ENCODE measurements around the gene CCNQ.

CCNQ gene

DNA sequence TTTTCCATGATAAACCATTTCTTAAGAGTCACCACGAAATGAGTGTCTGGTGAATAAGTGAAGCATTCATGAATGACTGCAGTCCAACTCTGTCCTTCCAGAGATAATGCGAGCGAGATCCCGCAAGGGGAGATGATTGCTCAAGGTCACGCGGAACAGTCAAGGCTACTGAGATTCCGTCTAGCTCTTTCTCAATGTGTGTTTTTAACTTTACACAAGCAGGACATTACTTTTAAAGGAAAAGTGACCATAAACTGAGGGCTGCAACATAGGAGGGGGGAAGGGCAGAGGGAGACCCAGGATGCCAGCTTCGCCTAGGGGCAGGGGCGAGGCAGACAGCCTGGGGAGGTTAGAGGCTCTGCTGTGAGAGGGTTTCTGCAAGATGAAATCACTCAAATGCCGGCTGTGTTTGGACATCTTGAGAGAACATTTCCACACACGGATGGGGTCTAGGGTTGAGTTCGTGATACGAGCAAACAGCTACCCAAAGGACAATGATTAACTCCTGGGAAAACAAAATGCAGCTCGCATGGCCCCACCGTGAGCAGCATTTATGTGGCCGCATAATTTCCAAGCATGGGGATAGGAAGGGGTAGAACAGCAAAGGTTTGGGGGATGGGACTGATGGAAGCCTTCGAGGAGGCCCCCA, 23.8 kb upstream of the CCNQ start (continued):
- TF ChIP-seq, protein P1, sequence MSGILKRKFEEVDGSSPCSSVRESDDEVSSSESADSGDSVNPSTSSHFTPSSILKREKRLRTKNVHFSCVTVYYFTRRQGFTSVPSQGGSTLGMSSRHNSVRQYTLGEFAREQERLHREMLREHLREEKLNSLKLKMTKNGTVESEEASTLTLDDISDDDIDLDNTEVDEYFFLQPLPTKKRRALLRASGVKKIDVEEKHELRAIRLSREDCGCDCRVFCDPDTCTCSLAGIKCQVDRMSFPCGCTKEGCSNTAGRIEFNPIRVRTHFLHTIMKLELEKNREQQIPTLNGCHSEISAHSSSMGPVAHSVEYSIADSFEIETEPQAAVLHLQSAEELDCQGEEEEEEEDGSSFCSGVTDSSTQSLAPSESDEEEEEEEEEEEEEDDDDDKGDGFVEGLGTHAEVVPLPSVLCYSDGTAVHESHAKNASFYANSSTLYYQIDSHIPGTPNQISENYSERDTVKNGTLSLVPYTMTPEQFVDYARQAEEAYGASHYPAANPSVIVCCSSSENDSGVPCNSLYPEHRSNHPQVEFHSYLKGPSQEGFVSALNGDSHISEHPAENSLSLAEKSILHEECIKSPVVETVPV (CRISPR knock-in tag; IDR thresholded peaks at IDR 0.05), result no peak
- TF ChIP-seq, protein P2, sequence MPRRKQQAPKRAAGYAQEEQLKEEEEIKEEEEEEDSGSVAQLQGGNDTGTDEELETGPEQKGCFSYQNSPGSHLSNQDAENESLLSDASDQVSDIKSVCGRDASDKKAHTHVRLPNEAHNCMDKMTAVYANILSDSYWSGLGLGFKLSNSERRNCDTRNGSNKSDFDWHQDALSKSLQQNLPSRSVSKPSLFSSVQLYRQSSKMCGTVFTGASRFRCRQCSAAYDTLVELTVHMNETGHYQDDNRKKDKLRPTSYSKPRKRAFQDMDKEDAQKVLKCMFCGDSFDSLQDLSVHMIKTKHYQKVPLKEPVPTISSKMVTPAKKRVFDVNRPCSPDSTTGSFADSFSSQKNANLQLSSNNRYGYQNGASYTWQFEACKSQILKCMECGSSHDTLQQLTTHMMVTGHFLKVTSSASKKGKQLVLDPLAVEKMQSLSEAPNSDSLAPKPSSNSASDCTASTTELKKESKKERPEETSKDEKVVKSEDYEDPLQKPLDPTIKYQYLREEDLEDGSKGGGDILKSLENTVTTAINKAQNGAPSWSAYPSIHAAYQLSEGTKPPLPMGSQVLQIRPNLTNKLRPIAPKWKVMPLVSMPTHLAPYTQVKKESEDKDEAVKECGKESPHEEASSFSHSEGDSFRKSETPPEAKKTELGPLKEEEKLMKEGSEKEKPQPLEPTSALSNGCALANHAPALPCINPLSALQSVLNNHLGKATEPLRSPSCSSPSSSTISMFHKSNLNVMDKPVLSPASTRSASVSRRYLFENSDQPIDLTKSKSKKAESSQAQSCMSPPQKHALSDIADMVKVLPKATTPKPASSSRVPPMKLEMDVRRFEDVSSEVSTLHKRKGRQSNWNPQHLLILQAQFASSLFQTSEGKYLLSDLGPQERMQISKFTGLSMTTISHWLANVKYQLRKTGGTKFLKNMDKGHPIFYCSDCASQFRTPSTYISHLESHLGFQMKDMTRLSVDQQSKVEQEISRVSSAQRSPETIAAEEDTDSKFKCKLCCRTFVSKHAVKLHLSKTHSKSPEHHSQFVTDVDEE (CRISPR knock-in tag; IDR thresholded peaks at IDR 0.05), result no peak
- no peak for TF ChIP-seq ZFP3 (CRISPR knock-in tag; IDR thresholded peaks at IDR 0.05)

DNA sequence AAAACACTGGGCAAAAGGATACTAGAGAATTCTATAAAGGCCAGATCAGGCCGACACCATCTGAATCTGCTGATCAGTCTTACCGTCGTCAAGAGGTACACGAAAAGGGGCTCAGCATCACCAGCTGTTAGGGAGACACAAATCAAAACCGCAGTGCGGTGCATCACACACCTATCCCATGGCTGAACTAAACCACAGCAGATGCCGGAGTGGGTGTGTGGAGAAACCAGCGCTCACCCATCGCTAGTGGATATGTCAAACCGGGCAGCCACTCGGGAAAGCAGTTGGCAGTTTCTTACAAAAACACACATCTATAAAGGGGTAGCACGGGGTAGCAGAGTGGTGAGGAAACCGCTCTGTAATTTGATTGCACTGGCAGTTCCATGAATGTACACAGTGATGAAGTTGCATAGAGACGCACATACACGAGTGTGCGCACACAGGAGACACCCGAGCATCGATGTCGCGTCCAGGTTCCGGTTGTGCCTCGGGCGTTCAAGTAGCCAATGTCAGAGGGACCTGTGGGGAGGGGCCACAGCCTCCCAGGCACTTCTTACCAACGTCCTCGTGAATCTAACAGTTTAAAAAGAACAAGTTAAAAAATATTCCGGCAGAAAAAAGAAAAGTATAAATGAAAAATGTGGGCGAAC, 23.1 kb upstream of the CCNQ start:
- no peak for ATAC-seq
- TF ChIP-seq RARB (CRISPR knock-in tag; IDR thresholded peaks at IDR 0.05), result no peak
- TF ChIP-seq TCF4 (CRISPR knock-in tag; IDR thresholded peaks at IDR 0.05; ENCODE audit: borderline replicate concordance), result no peak
- TF ChIP-seq OSR1 (CRISPR knock-in tag; IDR thresholded peaks at IDR 0.05), result no peak
- TF ChIP-seq ESRRG (CRISPR knock-in tag; IDR thresholded peaks at IDR 0.05), result no peak
- TF ChIP-seq, protein P3, sequence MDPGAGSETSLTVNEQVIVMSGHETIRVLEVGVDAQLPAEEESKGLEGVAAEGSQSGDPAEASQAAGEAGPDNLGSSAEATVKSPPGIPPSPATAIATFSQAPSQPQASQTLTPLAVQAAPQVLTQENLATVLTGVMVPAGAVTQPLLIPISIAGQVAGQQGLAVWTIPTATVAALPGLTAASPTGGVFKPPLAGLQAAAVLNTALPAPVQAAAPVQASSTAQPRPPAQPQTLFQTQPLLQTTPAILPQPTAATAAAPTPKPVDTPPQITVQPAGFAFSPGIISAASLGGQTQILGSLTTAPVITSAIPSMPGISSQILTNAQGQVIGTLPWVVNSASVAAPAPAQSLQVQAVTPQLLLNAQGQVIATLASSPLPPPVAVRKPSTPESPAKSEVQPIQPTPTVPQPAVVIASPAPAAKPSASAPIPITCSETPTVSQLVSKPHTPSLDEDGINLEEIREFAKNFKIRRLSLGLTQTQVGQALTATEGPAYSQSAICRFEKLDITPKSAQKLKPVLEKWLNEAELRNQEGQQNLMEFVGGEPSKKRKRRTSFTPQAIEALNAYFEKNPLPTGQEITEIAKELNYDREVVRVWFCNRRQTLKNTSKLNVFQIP (CRISPR knock-in tag; IDR thresholded peaks at IDR 0.05; ENCODE audit: borderline replicate concordance, low read depth), result no peak
- no peak for TF ChIP-seq TOX (CRISPR knock-in tag; IDR thresholded peaks at IDR 0.05; ENCODE audit: borderline replicate concordance)
- no peak for TF ChIP-seq ISL1 (CRISPR knock-in tag; IDR thresholded peaks at IDR 0.05)
- TF ChIP-seq, protein P4, sequence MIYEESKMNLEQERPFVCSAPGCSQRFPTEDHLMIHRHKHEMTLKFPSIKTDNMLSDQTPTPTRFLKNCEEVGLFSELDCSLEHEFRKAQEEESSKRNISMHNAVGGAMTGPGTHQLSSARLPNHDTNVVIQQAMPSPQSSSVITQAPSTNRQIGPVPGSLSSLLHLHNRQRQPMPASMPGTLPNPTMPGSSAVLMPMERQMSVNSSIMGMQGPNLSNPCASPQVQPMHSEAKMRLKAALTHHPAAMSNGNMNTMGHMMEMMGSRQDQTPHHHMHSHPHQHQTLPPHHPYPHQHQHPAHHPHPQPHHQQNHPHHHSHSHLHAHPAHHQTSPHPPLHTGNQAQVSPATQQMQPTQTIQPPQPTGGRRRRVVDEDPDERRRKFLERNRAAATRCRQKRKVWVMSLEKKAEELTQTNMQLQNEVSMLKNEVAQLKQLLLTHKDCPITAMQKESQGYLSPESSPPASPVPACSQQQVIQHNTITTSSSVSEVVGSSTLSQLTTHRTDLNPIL (CRISPR knock-in tag; IDR thresholded peaks at IDR 0.05; ENCODE audit: low read depth), result no peak
- TF ChIP-seq, protein P2 (CRISPR knock-in tag; IDR thresholded peaks at IDR 0.05), result no peak
- TF ChIP-seq ZNF565 (CRISPR knock-in tag; conservative IDR thresholded peaks at IDR 0.05; ENCODE audit: low read depth), result no peak
- TF ChIP-seq, protein P5, sequence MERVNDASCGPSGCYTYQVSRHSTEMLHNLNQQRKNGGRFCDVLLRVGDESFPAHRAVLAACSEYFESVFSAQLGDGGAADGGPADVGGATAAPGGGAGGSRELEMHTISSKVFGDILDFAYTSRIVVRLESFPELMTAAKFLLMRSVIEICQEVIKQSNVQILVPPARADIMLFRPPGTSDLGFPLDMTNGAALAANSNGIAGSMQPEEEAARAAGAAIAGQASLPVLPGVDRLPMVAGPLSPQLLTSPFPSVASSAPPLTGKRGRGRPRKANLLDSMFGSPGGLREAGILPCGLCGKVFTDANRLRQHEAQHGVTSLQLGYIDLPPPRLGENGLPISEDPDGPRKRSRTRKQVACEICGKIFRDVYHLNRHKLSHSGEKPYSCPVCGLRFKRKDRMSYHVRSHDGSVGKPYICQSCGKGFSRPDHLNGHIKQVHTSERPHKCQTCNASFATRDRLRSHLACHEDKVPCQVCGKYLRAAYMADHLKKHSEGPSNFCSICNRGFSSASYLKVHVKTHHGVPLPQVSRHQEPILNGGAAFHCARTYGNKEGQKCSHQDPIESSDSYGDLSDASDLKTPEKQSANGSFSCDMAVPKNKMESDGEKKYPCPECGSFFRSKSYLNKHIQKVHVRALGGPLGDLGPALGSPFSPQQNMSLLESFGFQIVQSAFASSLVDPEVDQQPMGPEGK (CRISPR knock-in tag; IDR thresholded peaks at IDR 0.05; ENCODE audit: borderline replicate concordance), result no peak
- TF ChIP-seq CSDC2 (CRISPR knock-in tag; IDR thresholded peaks at IDR 0.05), result no peak

DNA sequence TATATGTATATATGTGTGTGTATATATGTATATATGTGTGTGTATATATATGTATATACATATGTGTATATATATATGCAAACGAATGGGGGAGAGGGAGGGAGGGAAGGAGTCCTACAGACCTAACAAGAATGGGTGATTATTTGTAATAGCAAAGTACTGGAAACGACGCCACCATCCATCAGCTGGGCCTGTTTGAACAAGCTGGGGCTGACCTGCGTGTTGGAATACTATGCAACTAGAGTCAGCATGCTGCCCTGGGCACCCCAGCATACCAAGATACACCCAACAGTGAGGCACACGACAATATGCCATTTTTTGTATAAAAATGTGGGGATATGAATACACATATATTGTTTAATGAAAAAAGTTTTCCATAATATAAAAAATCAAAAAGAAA, 21.6 kb upstream of the CCNQ start:
- ATAC-seq, result no peak
- TF ChIP-seq ESRRG (CRISPR knock-in tag; IDR thresholded peaks at IDR 0.05) (no peak), ZNF565 (CRISPR knock-in tag; conservative IDR thresholded peaks at IDR 0.05; ENCODE audit: low read depth) (no peak), CSDC2 (CRISPR knock-in tag; IDR thresholded peaks at IDR 0.05) (no peak), RARB (CRISPR knock-in tag; IDR thresholded peaks at IDR 0.05) (no peak), OSR1 (CRISPR knock-in tag; IDR thresholded peaks at IDR 0.05) (no peak)
- TF ChIP-seq, protein P2 (CRISPR knock-in tag; IDR thresholded peaks at IDR 0.05), result no peak
